Astrocyte (in vitro differentiated cells and primary cell): Measurements from ENCODE around the gene FCER1G. TPM values are rescaled to one million over a fixed set of nuclear protein-coding genes. Genes with fewer than 3 reads are reported as not detected.

ENCODE experiments used
- DNase-seq: peaks from one replicate; pipeline ENCODE4 v3.0.0-alpha.2; 2010; ENCODE audit warnings: low read depth
- FAIRE-seq: peaks from 2 replicates; lab custom pipeline; 2011; peaks lifted over from hg19 to GRCh38; lab: Jason Lieb, UNC
- H2AFZ ChIP-seq: 2 replicates; pipeline ENCODE4 v1.6.0; 2012; ENCODE audit warnings: low read depth, low read length, inconsistent platforms
- H3K27ac ChIP-seq: 2 replicates; pipeline ENCODE4 v1.5.1; 2011; ENCODE audit warnings: low read depth, low read length, inconsistent platforms
- H3K27me3 ChIP-seq: 2 replicates; pipeline ENCODE4 v1.6.0; 2011; ENCODE audit warnings: low read length, inconsistent platforms; ENCODE audit not compliant: insufficient read depth
- H3K36me3 ChIP-seq: 2 replicates; pipeline ENCODE4 v1.5.1; 2011; ENCODE audit warnings: low read length, inconsistent platforms; ENCODE audit not compliant: insufficient read depth
- H3K4me1 ChIP-seq: 2 replicates; pipeline ENCODE4 v1.5.1; 2011; ENCODE audit warnings: low read length, inconsistent platforms; ENCODE audit not compliant: insufficient read depth
- H3K4me2 ChIP-seq: 2 replicates; pipeline ENCODE4 v1.6.0; 2012; ENCODE audit warnings: low read length, inconsistent platforms
- H3K4me3 ChIP-seq: 2 replicates; pipeline ENCODE4 v1.5.1; 2011; ENCODE audit warnings: low read depth, mild to moderate bottlenecking, low read length, inconsistent platforms; ENCODE audit not compliant: insufficient read depth
- H3K79me2 ChIP-seq: 2 replicates; pipeline ENCODE4 v1.6.0; 2012; ENCODE audit warnings: mild to moderate bottlenecking, low read length, inconsistent platforms; ENCODE audit not compliant: insufficient read depth
- H3K9ac ChIP-seq: 2 replicates; pipeline ENCODE4 v1.6.0; 2012; ENCODE audit warnings: mild to moderate bottlenecking, low read length, inconsistent platforms
- H3K9me3 ChIP-seq: 2 replicates; pipeline ENCODE4 v1.5.1; 2012; ENCODE audit warnings: low read depth, mild to moderate bottlenecking, low read length, inconsistent platforms; ENCODE audit not compliant: insufficient read depth
- H4K20me1 ChIP-seq: 2 replicates; pipeline ENCODE4 v1.6.0; 2012; ENCODE audit warnings: low read length, inconsistent platforms; ENCODE audit not compliant: insufficient read depth
- H3K27ac Mint-ChIP-seq: one replicate; pipeline ENCODE4 v1.8.0; 2021; ENCODE audit warnings: mild to moderate bottlenecking, mixed read lengths; ENCODE audit not compliant: unreplicated experiment
- H3K27me3 Mint-ChIP-seq: one replicate; pipeline ENCODE4 v1.8.0; 2021; ENCODE audit warnings: low read depth, mixed read lengths; ENCODE audit not compliant: unreplicated experiment
- H3K36me3 Mint-ChIP-seq: one replicate; pipeline ENCODE4 v1.8.0; 2021; ENCODE audit warnings: low read depth, mixed read lengths; ENCODE audit not compliant: unreplicated experiment
- H3K4me1 Mint-ChIP-seq: one replicate; pipeline ENCODE4 v1.8.0; 2021; ENCODE audit warnings: low read depth, mixed read lengths; ENCODE audit not compliant: unreplicated experiment
- H3K4me3 Mint-ChIP-seq: one replicate; pipeline ENCODE4 v1.8.0; 2021; ENCODE audit warnings: mild to moderate bottlenecking, moderate library complexity, mixed read lengths; ENCODE audit not compliant: unreplicated experiment
- H3K9me3 Mint-ChIP-seq: one replicate; pipeline ENCODE4 v1.8.0; 2021; ENCODE audit warnings: mild to moderate bottlenecking, mixed read lengths; ENCODE audit not compliant: unreplicated experiment
- CTCF ChIP-seq: IDR thresholded peaks from 2 replicates; pipeline ENCODE4 v1.5.1; 2011; ENCODE audit warnings: low read depth, mild to moderate bottlenecking, inconsistent platforms, low read length, moderate library complexity; ENCODE audit not compliant: insufficient read depth
- EZH2 ChIP-seq: IDR thresholded peaks from 2 replicates; pipeline ENCODE4 v1.6.1; 2012; ENCODE audit warnings: mild to moderate bottlenecking, low read length, inconsistent platforms; ENCODE audit not compliant: insufficient read depth
- total RNA-seq: library from RNA; stranded (reverse); gene quantifications from 2 replicates; pipeline ENCODE4 v1.2.1, GENCODE V29; 2021

Gene FCER1G
- total RNA-seq, 1 donor from 2014 or later, result 0.68 TPM

GRCh38 chr1:161226759-161227158 is 11.7 kb downstream of the FCER1G start:
- DNase-seq (no peak), FAIRE-seq (no peak)
- TF ChIP-seq CTCF (no peak), EZH2 (no peak)
- Histone ChIP-seq H3K79me2 (peaks cover 8% of the 10 kb centered on the region), H3K9me3 (no peaks in the 10 kb centered on the region), H3K27ac (no peak overlapping the region), H3K4me2 (peak overlapping the region; percentile 95), H3K27me3 (no peaks in the 10 kb centered on the region), H3K4me3 (peak overlapping the region; percentile 91), H2AFZ (peak overlapping the region; percentile 91), H3K9ac (peak overlapping the region; percentile 93), H3K36me3 (peaks cover 12% of the 10 kb centered on the region), H4K20me1 (no peaks in the 10 kb centered on the region), H3K4me1 (peaks cover 11% of the 10 kb centered on the region)
- H3K4me1 Mint-ChIP-seq, result peaks cover 15% of the 10 kb centered on the region
- H3K27ac Mint-ChIP-seq, result peak overlapping the region; percentile 81
- peak overlapping the region; percentile 100 for H3K4me3 Mint-ChIP-seq
- peaks cover 11% of the 10 kb centered on the region for H3K27me3 Mint-ChIP-seq
- H3K36me3 Mint-ChIP-seq, result peaks cover 14% of the 10 kb centered on the region
- no peaks in the 10 kb centered on the region for H3K9me3 Mint-ChIP-seq

- peaks cover 12% of the 10 kb centered on the region for H3K36me3 ChIP-seq
Observed at GRCh38 chr1:161227196-161227871, 12.2 kb downstream of the FCER1G start.

More at GRCh38 chr1:161227196-161227871, 12.2 kb downstream of the FCER1G start:
- Mint-ChIP-seq H3K4me1 (peaks cover 15% of the 10 kb centered on the region), H3K27me3 (peaks cover 7% of the 10 kb centered on the region), H3K36me3 (peaks cover 14% of the 10 kb centered on the region), H3K27ac (peak overlapping the region; percentile 30), H3K4me3 (peak overlapping the region; percentile 100), H3K9me3 (no peaks in the 10 kb centered on the region)
- no peak for TF ChIP-seq EZH2
- peak; percentile 85 for TF ChIP-seq CTCF
- peaks cover 8% of the 10 kb centered on the region for H3K79me2 ChIP-seq
- no peaks in the 10 kb centered on the region for H4K20me1 ChIP-seq
- peak overlapping the region; percentile 19 for H2AFZ ChIP-seq
- peak overlapping the region; percentile 91 for H3K4me3 ChIP-seq
- peak overlapping the region; percentile 93 for H3K9ac ChIP-seq
- H3K9me3 ChIP-seq, result no peaks in the 10 kb centered on the region
- peaks cover 11% of the 10 kb centered on the region for H3K4me1 ChIP-seq
- DNase-seq (peak; percentile 36), FAIRE-seq (no peak)
- no peak overlapping the region for H3K27ac ChIP-seq
- H3K4me2 ChIP-seq, result peak overlapping the region; percentile 95
- H3K27me3 ChIP-seq, result no peaks in the 10 kb centered on the region
